AG09309 (cell line): ENCODE measurements around the gene NEDD4.

Experiments
- DNase-seq: peaks from one replicate; pipeline ENCODE4 v3.0.0-alpha.2; 2010; ENCODE audit warnings: low read depth
- H3K4me3 ChIP-seq: 2 replicates; pipeline ENCODE4 v1.5.1; 2011; ENCODE audit warnings: mild to moderate bottlenecking, low read depth, low read length, moderate library complexity; ENCODE audit not compliant: control insufficient read depth
- TF ChIP-seq, protein P1 (sequence below): IDR thresholded peaks from 2 replicates; pipeline ENCODE4 v1.5.1; 2011; ENCODE audit warnings: mild to moderate bottlenecking, low read depth, low read length, inconsistent platforms; ENCODE audit not compliant: insufficient read depth, control insufficient read depth; ENCODE audit errors: missing control alignments

NEDD4 gene

DNA sequence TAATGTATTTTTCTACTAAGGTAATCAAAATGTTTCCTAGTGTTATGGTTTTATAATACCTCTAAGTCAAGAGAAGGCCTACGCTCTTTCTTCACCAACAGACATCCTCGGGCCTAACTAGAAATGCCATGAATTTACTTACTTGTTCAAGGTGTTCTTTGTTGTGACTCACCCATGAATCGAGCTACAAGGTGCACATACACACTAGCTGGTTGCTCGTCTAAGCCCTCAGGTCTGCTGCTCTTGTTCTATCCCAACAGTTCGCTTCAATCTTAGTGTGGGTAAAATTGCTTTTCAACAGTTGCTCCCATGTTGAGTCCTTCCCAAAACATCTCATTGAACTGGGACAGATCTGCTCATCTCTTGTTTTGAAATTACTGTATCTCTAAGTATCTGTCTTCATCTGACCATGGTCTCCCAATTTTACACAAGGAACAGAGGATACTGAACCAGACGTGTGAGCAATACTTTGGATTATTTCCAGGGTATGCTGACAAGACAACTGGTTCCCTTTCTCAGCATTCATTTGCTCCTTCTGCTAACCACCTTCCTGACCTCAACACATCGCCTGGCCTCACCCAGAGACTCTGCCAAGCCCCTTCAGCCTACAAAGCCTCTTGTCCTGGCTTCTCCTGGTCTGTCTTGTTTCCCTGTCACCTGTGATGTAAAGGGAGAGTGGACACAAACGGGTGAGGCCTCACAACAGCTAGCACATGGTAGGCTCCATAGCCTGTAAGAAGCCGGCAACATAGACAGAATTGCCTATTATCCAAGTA is 84.2 kb downstream of the NEDD4 start:
- TF ChIP-seq, protein P1, sequence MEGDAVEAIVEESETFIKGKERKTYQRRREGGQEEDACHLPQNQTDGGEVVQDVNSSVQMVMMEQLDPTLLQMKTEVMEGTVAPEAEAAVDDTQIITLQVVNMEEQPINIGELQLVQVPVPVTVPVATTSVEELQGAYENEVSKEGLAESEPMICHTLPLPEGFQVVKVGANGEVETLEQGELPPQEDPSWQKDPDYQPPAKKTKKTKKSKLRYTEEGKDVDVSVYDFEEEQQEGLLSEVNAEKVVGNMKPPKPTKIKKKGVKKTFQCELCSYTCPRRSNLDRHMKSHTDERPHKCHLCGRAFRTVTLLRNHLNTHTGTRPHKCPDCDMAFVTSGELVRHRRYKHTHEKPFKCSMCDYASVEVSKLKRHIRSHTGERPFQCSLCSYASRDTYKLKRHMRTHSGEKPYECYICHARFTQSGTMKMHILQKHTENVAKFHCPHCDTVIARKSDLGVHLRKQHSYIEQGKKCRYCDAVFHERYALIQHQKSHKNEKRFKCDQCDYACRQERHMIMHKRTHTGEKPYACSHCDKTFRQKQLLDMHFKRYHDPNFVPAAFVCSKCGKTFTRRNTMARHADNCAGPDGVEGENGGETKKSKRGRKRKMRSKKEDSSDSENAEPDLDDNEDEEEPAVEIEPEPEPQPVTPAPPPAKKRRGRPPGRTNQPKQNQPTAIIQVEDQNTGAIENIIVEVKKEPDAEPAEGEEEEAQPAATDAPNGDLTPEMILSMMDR, result no peak
- no peak overlapping the region for H3K4me3 ChIP-seq
- DNase-seq, result no peak

DNA sequence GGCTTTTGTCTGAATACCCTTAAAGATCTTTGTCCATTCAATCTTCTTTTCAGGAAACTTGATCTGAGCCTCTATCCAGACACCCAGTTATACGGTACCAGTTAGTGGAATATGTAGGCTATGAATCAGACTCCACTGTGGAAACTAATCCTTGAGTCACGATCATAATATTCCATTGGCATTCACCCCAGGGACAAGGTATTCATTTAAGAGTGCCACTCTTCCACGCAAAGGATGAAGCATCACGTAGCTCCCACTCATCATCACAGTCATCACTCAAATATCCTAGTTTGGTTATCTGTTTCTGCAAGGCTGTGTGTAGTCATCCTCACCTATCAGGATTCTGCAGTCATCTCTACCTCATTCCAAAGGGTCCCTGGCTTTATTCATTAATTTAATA is 85.6 kb downstream of the NEDD4 start:
- peak; percentile 95 for DNase-seq
- H3K4me3 ChIP-seq, result no peak overlapping the region
- TF ChIP-seq, protein P1, result no peak

DNA sequence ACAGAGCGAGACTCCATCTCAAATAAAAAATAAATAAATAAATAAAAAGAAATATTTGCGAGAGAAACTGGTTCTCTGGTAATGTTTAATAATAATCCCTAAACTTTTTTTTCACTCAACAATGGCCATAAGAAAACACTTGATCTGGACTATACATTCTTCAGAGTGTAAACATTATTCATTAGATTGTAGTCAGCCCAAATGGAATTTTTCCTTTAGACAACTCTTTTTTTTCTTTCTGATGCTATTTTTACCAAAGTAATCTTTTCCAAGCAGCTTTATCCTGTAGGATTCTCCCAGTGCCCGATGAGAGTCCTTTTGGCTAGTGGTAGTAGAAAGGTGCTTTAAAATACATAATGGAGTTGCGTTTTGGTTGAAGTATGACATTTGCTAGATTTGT is 90.4 kb downstream of the NEDD4 start:
- no peak for DNase-seq
- no peak overlapping the region for H3K4me3 ChIP-seq
- TF ChIP-seq, protein P1, result no peak

DNA sequence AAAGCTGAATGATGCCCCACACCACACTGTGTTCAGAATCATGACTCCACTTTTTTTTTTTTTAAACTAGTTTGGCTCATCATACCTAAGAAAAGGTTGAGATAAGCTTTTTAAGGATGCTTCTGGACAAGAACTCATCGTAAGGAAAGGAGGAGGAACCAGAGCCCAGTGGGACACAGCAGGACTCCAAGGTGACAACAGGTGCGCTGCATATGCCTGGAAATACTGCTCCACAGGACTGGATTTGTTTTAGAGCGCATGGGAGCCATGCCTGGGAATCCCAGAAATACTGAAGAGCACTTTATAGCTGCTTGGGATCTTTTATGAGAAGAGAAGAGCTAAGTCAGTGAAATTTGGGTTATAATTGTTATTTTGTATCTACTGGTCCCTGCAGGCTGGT is 93.4 kb downstream of the NEDD4 start:
- H3K4me3 ChIP-seq, result no peak overlapping the region
- no peak for DNase-seq
- TF ChIP-seq, protein P1, result no peak

DNA sequence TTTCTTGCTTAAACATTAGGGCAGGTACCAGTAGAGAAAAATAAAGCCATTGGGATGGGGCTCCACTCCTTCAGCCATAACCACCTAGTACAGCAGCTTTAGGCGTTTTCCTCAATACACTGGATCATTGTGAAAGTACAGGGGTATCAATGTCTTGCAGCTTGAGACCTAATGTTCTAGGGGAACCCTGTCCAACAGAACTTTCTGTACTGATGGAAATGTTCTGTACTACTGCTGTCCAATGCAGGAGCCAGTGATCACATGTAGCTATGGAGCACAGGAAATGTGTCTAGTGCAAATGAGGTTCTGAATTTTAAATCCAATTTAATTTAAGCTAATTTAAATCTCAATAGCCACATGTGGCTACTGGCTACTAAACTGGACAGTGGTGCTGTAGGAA is 93.9 kb downstream of the NEDD4 start:
- no peak overlapping the region for H3K4me3 ChIP-seq
- DNase-seq, result no peak
- TF ChIP-seq, protein P1, result no peak

DNA sequence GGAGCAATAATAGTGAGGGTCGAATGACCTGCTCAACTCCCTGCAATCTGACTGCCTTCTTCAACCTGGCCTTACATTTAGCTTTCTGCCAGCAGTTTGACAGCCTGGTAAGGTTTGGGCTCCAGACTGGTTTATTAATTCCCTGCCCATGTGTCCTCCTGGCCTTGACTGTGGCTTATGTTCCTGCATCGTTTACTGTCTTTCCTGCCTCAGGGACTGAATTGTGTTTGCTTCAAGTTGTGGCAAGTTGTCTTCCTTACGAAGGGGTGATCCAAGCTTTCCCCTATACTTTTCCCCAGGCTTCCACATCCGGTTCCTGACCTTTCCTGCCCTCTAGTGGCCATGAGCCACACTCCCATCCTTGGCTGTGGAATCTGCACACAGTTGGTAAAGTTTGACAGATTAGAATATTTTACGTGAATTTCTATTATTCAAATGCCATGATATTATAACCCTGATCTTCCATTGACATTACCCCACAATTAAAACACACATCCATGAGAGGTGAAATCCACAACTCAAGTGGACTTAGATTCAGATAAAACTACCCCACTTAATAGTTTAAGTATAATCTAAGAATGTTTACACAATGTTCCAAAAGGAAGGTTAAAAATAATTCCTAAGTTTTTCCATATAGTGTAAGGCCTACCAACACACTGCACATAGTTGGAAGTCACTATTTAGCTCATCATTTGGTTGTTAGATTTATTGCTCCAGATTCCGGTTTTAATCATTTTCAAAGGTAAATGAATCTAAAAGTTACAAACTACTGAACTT is 95.7 kb downstream of the NEDD4 start:
- no peak overlapping the region for H3K4me3 ChIP-seq
- no peak for DNase-seq
- TF ChIP-seq, protein P1, result peak; percentile 87
